Measurements from ENCODE around the gene MFN2. TPM values are rescaled to one million over a fixed set of nuclear protein-coding genes. Genes with fewer than 3 reads are reported as not detected.

The MFN2 gene
- total RNA-seq, 4 donors from 2014 or later: 80.0 to 131 (median 111) TPM

DNA sequence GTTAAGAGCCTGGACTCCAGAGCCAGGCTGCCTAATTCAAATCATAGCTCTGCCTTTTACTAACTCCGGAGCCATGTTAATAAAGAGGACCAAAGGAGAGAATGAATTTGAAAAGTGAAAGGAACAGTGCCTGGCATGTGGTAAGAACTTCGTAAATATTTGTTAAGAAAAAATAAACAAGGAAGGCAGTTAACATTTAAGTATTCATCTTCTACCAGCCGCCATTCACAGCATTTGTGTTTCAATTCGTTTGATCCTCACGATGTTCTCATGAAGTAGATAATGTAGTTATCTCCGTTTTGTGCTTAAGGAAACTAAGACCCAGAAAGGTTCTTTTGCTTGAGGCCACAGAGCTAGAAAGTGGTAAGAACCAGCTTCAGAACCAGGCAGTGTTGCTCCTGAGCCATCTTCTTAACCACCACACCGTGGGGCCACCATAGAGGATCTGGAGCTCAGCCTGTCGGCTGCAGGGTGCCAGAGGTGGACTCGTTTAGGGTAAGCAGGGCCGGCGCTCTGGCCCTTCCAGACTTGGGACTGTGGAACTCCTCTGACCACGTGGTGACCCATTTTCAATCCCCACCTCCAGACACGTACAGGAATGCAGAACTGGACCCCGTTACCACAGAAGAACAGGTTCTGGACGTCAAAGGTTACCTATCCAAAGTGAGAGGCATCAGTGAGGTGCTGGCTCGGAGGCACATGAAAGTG, 11.9 kb downstream of the MFN2 start:
- TF ChIP-seq, protein P1, sequence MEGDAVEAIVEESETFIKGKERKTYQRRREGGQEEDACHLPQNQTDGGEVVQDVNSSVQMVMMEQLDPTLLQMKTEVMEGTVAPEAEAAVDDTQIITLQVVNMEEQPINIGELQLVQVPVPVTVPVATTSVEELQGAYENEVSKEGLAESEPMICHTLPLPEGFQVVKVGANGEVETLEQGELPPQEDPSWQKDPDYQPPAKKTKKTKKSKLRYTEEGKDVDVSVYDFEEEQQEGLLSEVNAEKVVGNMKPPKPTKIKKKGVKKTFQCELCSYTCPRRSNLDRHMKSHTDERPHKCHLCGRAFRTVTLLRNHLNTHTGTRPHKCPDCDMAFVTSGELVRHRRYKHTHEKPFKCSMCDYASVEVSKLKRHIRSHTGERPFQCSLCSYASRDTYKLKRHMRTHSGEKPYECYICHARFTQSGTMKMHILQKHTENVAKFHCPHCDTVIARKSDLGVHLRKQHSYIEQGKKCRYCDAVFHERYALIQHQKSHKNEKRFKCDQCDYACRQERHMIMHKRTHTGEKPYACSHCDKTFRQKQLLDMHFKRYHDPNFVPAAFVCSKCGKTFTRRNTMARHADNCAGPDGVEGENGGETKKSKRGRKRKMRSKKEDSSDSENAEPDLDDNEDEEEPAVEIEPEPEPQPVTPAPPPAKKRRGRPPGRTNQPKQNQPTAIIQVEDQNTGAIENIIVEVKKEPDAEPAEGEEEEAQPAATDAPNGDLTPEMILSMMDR (IDR thresholded peaks at IDR 0.05): no peak
- no peak for TF ChIP-seq POLR2A (IDR thresholded peaks at IDR 0.05)
- 89 to 94% methylated on average over 16 of the region's 16 CpGs for WGBS, 2 donors
- Histone ChIP-seq H3K27me3 (no peaks in the 10 kb centered on the region), H3K4me1 (peaks cover 27 to 44% of the 10 kb centered on the region in 2 donors), H3K9me3 (no peaks in the 10 kb centered on the region), H3K27ac (peak overlapping the region; percentile 0 to 97 (median 56)), H3K36me3 (peaks cover 43 to 48% of the 10 kb centered on the region in 2 donors), H3K4me3 (replicated peaks in 1 of 3) (no peak overlapping the region)
- intact Hi-C loops (cut with DNase I): no loop called here
- no peak for DNase-seq

DNA sequence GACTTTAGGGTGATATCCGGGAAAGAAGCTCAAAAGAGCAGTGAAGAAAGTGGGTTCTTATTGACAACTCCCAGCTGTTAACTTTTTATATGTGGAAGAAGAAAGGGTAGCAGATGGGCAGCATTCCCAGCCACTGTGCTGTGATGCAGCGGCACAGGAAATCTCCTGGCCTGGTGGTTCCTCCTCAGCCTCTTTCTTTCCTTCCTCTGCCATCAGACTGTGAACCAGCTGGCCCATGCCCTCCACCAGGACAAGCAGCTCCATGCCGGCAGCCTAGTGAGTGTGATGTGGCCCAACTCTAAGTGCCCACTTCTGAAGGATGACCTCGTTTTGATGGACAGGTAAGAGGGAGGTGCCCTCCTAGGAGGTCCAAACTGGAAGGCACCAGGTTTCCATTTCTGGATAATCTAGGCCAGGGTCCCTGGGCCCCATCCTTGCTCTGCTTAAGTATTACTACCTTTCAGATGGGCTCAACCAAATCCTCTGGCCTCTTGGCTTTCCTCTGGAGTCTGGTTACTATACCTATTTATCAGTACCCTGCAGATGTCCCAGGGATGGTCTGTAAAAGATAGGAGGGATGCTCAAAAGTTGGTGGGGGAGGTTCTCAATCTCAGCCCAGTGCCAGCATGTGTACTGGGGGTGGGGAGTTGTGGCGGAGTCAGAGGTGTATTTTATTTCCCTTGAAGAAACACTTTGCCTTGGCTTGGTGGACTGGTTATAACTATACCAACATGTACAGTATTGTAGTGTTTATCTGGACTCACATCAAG, 17.0 kb downstream of the MFN2 start:
- DNase-seq: no peak
- peaks cover 80 to 84% of the 10 kb centered on the region in 2 donors for H3K36me3 ChIP-seq
- peaks cover under 1 to 10% of the 10 kb centered on the region in 2 donors for H3K4me1 ChIP-seq
- 84 to 87% methylated on average over 4 to 5 of the region's 5 CpGs for WGBS, 2 donors
- no peak overlapping the region for H3K27ac ChIP-seq
- no peaks in the 10 kb centered on the region for H3K27me3 ChIP-seq
- no peak for TF ChIP-seq POLR2A (IDR thresholded peaks at IDR 0.05)
- TF ChIP-seq, protein P1 (IDR thresholded peaks at IDR 0.05): no peak
- no peaks in the 10 kb centered on the region for H3K9me3 ChIP-seq
- H3K4me3 ChIP-seq (replicated peaks in 1 of 3): no peak overlapping the region
- intact Hi-C loops (cut with DNase I): no loop called here

DNA sequence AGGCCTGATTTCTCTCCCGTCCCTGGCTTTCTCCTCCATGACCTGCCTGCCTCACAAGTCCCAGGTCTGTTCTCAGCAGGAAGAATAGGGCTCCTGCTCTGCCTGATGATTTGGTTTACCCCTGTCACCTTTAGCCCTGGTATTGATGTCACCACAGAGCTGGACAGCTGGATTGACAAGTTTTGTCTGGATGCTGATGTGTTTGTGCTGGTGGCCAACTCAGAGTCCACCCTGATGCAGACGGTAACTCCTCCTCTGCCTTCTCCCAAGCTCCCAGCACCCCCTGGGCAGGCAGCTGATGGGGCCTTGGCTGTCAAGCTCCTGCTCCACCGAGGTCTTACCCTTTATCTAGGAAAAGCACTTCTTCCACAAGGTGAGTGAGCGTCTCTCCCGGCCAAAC, 18.4 kb downstream of the MFN2 start:
- DNase-seq: no peak
- WGBS, 2 donors: 86 to 94% methylated on average over 4 to 5 of the region's 5 CpGs

DNA sequence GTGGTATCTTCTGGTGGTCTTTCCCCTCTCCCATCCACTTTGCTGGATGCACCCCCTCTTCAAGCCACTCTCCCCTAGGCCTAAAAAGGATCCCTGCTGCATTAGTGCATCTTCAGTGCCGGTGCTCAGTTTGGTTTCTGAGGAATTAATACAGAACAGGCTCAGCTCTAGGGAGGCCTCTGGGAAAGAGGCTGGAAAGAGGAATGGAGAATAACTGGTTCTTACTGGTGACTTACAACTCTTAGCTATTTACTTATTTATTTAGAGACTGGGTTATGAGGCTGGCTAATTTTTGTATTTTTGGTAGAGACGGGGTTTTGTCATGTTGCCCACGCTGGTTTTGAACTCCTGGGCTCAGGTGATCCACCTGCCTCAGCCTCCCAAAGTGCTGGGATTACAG, 19.0 kb downstream of the MFN2 start:
- no peaks in the 10 kb centered on the region for H3K27me3 ChIP-seq
- no peak overlapping the region for H3K4me3 ChIP-seq (replicated peaks in 1 of 3)
- DNase-seq: no peak
- peaks cover 2 to 12% of the 10 kb centered on the region in 2 donors for H3K4me1 ChIP-seq
- TF ChIP-seq, protein P1 (IDR thresholded peaks at IDR 0.05): no peak
- no peak for TF ChIP-seq POLR2A (IDR thresholded peaks at IDR 0.05)
- H3K36me3 ChIP-seq: peaks cover 81 to 85% of the 10 kb centered on the region in 2 donors
- intact Hi-C loops (cut with DNase I): no loop called here
- no peak overlapping the region for H3K27ac ChIP-seq
- no peaks in the 10 kb centered on the region for H3K9me3 ChIP-seq
- 78 to 97% methylated on average over 3 of the region's 3 CpGs for WGBS, 2 donors

More for the DNA sequence above, 18.4 kb downstream of the MFN2 start:
- TF ChIP-seq, protein P1 (IDR thresholded peaks at IDR 0.05): no peak
- no peak for TF ChIP-seq POLR2A (IDR thresholded peaks at IDR 0.05)
- intact Hi-C loops (cut with DNase I): no loop called here
- H3K27ac ChIP-seq: no peak overlapping the region
- no peak overlapping the region for H3K4me3 ChIP-seq (replicated peaks in 1 of 3)
- H3K27me3 ChIP-seq: no peaks in the 10 kb centered on the region
- H3K36me3 ChIP-seq: peaks cover 80 to 85% of the 10 kb centered on the region in 2 donors
- H3K4me1 ChIP-seq: peaks cover 2 to 12% of the 10 kb centered on the region in 2 donors
- no peaks in the 10 kb centered on the region for H3K9me3 ChIP-seq
